Mucosa of rectum (tissue), 2 donors: Measurements from ENCODE around the gene DDX1.
A peak's percentile ranks its signal among the peaks of the same experiment; 100 is the strongest.
"Not testable (repeated sequence)": the region's sequence is repeated elsewhere in the genome, so short reads cannot be mapped to it uniquely, and the experiment has no call there.

Experiments
- H3K27ac ChIP-seq, 2 donors: one replicate each; pipeline ENCODE4 v1.7.0; 2013; ENCODE audit warnings: inconsistent platforms in 2 of 2, low read depth in 2 of 2, low read length in 2 of 2
- H3K27me3 ChIP-seq, 2 donors: one replicate each; pipeline ENCODE4 v1.7.0; 2013; ENCODE audit warnings: low read length in 2 of 2; ENCODE audit not compliant: control insufficient read depth in 2 of 2, insufficient read depth in 2 of 2
- H3K36me3 ChIP-seq, 2 donors: one replicate each; pipeline ENCODE4 v1.7.0; 2013; ENCODE audit warnings: low read length in 2 of 2; ENCODE audit not compliant: control insufficient read depth in 2 of 2, insufficient read depth in 2 of 2
- H3K4me1 ChIP-seq, 2 donors: one replicate each; pipeline ENCODE4 v1.7.0; 2013; ENCODE audit warnings: low read length in 2 of 2, mild to moderate bottlenecking in 1 of 2; ENCODE audit not compliant: control insufficient read depth in 2 of 2, insufficient read depth in 2 of 2
- H3K4me3 ChIP-seq, 2 donors: one replicate each; pipeline ENCODE4 v1.7.0; 2013; ENCODE audit warnings: low read length in 2 of 2
- H3K9ac ChIP-seq, 2 donors: one replicate each; pipeline ENCODE4 v1.7.0; 2013; ENCODE audit warnings: low read length in 2 of 2, low read depth in 1 of 2, mild to moderate bottlenecking in 1 of 2
- H3K9me3 ChIP-seq, 2 donors: one replicate each; pipeline ENCODE4 v1.7.0; 2013; ENCODE audit warnings: low read length in 2 of 2; ENCODE audit not compliant: control insufficient read depth in 2 of 2
- donor health status: healthy.
- donor health status: Normal muscosa, but diverticular disease.

The DDX1 gene

DNA sequence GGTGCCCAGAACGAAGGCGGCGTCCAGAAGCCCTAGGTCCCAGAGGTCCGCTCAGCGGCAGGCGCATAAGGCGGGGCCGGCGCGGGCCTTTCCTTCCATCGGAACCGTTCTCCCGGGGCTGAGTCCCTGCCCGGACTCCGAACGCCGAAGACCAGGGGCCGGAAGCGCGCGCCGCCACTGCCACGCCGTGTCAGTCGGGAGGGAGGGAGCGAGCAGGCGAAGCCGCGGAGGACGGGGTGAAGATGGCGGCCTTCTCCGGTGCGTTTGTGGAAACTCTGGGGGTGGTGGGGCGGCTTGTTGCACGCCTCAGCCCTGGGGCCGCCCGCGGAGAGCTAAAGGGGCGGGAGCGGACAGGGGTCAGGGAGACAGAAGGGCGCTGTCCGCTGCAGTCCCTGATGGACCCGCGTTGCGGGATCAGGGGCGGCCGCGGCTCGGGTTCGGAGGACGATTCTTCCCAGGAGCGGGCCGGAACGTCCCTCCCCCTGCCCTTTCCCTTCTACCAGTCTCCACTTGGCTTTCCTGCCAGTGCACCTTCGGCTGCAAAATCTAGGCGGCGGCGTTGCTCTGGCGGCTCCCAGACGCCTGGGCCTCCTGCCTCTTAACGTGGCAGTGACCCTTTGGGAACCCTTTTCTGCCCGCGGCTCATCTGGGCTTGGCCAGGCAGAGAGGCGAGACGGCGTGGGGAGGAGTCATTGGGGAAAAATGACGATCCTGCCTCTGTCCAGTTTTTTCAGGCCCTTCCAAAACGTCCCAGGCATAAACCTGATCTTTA is at the start of gene DDX1:
Gene DDX1, plus strand, starts transcription at position 177 of the 772 bp plus-strand sequence. Its CDS starts 66 bp downstream, at position 243.
- Histone ChIP-seq H3K4me1 (peaks cover 2 to 15% of the 10 kb centered on the region in 2 donors), H3K9ac (peak within 1 kb of the TSS; percentile 65 to 86), H3K36me3 (peaks cover 15 to 16% of the 10 kb centered on the region in 2 donors), H3K27me3 (no peaks in the 10 kb centered on the region), H3K27ac (peak within 1 kb of the TSS; percentile 87 to 88), H3K4me3 (peak within 1 kb of the TSS; percentile 73 to 86), H3K9me3 (no peaks in the 10 kb centered on the region)

DNA sequence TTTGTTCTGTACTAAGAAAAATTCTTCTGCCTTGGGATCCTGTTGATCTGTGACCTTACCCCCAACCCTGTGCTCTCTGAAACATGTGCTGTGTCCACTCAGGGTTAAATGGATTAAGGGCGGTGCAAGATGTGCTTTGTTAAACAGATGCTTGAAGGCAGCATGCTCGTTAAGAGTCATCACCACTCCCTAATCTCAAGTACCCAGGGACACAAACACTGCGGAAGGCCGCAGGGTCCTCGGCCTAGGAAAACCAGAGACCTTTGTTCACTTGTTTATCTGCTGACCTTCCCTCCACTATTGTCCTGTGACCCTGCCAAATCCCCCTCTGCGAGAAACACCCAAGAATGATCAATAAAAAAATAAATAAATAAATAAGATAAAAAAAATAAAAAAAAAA is 49.4 kb upstream of the DDX1 start:
- H3K9me3 ChIP-seq, H3K27ac ChIP-seq, H3K4me1 ChIP-seq, H3K27me3 ChIP-seq, H3K4me3 ChIP-seq, H3K9ac ChIP-seq, H3K36me3 ChIP-seq: not testable (repeated sequence)

DNA sequence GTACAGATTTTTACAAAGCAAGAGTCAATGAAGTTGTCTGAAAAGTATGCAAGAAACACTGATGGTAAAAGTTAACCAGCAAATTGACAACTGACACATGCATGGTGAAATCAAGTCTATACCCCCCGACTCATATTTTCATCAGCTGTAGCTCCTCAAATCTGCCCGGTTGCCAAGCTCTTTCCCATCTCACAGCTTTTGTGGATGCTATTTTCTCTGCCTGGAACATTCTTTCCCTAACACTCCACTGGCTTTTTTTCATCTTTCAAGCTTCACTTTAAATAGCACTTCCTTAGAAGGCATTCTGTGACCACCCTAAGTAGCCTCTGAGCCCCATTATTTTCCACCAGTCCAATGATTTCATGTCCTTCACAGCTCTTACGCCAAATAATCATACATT is 48.6 kb upstream of the DDX1 start:
- Histone ChIP-seq H3K9me3 (no peaks in the 10 kb centered on the region), H3K27ac (no peak overlapping the region), H3K4me3 (no peak overlapping the region), H3K27me3 (no peaks in the 10 kb centered on the region), H3K4me1 (no peaks in the 10 kb centered on the region), H3K36me3 (peaks cover 0 to 2% of the 10 kb centered on the region in 2 donors), H3K9ac (no peak overlapping the region)

GRCh38 chr2:15543541-15543940 is 48.1 kb upstream of the DDX1 start:
- H3K4me3 ChIP-seq, result no peak overlapping the region
- H3K9ac ChIP-seq, result no peak overlapping the region
- H3K4me1 ChIP-seq, result no peaks in the 10 kb centered on the region
- no peaks in the 10 kb centered on the region for H3K9me3 ChIP-seq
- H3K36me3 ChIP-seq, result peaks cover 0 to 2% of the 10 kb centered on the region in 2 donors
- no peak overlapping the region for H3K27ac ChIP-seq
- H3K27me3 ChIP-seq, result no peaks in the 10 kb centered on the region

- no peaks in the 10 kb centered on the region for H3K27me3 ChIP-seq
- no peak overlapping the region for H3K9ac ChIP-seq
- H3K4me1 ChIP-seq, result no peaks in the 10 kb centered on the region
- no peaks in the 10 kb centered on the region for H3K9me3 ChIP-seq
- peaks cover 0 to 5% of the 10 kb centered on the region in 2 donors for H3K36me3 ChIP-seq
- no peak overlapping the region for H3K4me3 ChIP-seq
- H3K27ac ChIP-seq, result no peak overlapping the region
Observed at GRCh38 chr2:15544227-15544626, 47.4 kb upstream of the DDX1 start.

- H3K9ac ChIP-seq, result no peak overlapping the region
- no peaks in the 10 kb centered on the region for H3K9me3 ChIP-seq
- H3K36me3 ChIP-seq, result peaks cover 0 to 6% of the 10 kb centered on the region in 2 donors
- H3K27ac ChIP-seq, result no peak overlapping the region
- no peaks in the 10 kb centered on the region for H3K4me1 ChIP-seq
- H3K27me3 ChIP-seq, result no peaks in the 10 kb centered on the region
- H3K4me3 ChIP-seq, result no peak overlapping the region
Observed at GRCh38 chr2:15546297-15547098, 45.2 kb upstream of the DDX1 start.

DNA sequence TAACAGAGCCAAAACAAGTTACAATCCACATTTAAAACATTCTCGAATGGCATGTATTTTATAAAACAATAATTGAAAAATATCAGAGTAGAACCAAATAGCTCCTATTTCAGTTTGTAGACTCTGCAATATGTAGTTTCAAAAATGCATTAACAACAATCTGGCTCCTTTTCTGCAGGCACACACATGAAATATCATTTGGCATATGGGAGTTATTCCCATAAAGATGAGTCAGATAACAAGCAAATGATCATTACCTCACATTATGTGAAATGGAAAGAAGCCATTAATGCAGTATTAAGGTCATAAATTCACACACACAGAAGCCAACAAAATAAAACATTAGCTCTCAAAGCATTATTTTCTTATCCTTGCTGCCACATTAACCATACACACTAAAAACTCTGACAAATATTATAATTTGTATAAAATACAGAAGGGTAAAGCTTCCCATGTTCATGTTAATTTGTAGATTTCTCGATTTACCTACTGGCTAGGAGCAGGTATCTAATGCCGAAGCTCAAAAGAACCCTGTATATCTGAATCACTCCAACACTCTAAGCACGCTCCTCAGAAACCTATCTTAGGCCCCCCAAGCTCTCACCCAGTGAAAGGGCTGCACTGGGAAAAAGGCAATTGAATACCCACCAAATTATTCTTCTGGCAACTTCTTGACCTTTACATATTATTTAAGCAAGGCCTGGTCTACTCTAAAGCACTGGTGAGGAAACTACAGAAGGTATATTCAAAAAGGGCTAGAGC is 44.4 kb upstream of the DDX1 start:
- Histone ChIP-seq H3K9ac (no peak overlapping the region), H3K36me3 (peaks cover 0 to 8% of the 10 kb centered on the region in 2 donors), H3K4me3 (no peak overlapping the region), H3K9me3 (no peaks in the 10 kb centered on the region), H3K4me1 (no peaks in the 10 kb centered on the region), H3K27me3 (no peaks in the 10 kb centered on the region), H3K27ac (no peak overlapping the region)

DNA sequence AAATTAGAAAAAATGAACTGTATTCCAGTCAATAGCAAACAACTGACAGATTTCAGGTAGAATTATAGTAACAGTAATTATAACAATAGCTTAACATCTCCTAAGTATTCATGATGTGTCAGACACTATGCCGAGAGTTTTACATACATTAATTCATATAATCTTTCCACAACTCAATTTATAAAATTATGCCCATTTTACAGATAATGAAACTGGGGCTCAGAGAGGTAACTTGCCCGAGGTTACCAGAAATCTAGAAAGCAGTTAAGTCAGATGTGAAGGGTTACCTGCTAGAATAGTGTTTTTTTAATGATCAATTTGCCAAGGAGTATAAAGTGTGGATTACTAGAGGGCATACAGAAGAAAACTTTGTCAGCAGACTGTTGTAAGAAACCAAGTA is 42.7 kb upstream of the DDX1 start:
- Histone ChIP-seq H3K9me3 (no peaks in the 10 kb centered on the region), H3K4me3 (no peak overlapping the region), H3K9ac (no peak overlapping the region), H3K4me1 (no peaks in the 10 kb centered on the region), H3K27me3 (no peaks in the 10 kb centered on the region), H3K27ac (no peak overlapping the region), H3K36me3 (peaks cover 0 to 8% of the 10 kb centered on the region in 2 donors)

DNA sequence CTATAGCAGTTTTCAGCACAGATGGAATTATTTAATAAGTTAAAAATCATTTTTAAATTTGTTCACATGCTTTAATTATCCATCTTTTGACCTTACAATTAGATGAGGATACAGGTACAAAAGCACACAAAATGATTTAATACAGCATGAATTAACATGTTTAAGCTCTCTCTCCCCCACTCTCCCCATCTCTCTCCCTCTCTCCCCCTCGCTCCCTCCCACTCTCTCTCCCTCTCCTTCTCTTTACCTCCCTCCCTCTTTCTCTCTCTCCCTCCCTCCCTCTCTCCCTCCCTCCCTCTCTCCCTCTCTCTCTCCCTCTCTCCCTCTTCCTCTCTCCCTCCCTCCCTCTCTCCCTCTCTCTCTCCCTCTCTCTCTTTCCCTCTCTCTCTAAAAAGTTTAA is 38.1 kb upstream of the DDX1 start:
- Histone ChIP-seq H3K9ac (no peak overlapping the region), H3K4me1 (no peaks in the 10 kb centered on the region), H3K4me3 (no peak overlapping the region), H3K27ac (no peak overlapping the region), H3K9me3 (no peaks in the 10 kb centered on the region), H3K36me3 (peaks cover 4 to 8% of the 10 kb centered on the region in 2 donors), H3K27me3 (no peaks in the 10 kb centered on the region)

DNA sequence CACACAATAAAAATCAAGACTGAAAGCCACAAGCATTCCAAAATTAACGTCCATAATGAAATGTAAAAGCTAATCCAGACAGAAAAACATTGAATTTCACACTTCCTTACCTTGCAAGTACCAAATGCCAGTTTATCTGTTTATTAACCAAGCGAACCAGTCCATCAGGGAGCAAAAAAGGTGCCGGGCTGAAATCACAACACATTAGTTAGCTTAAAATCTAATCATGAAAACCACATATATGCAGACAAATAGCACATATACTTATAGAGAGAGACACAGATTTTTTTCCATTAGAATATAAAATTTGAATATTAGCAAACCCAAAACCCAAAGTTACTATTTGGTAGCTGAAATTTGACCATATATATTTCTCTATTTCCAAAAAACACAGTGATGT is 37.7 kb upstream of the DDX1 start:
- H3K27ac ChIP-seq, result no peak overlapping the region
- H3K36me3 ChIP-seq, result peaks cover 4 to 8% of the 10 kb centered on the region in 2 donors
- H3K9me3 ChIP-seq, result no peaks in the 10 kb centered on the region
- no peak overlapping the region for H3K4me3 ChIP-seq
- H3K4me1 ChIP-seq, result no peaks in the 10 kb centered on the region
- H3K27me3 ChIP-seq, result no peaks in the 10 kb centered on the region
- H3K9ac ChIP-seq, result no peak overlapping the region
